ENCODE results near the gene PRRT1B.

- no peak for TF ChIP-seq POLR2AphosphoS5 (IDR thresholded peaks at IDR 0.05; ENCODE audit: borderline replicate concordance, low read depth, low read length)
- no peak for TF ChIP-seq EZH2 (IDR thresholded peaks at IDR 0.05)
Observed at GRCh38 chr9:131516100-131516499, 29.2 kb upstream of the PRRT1B start.
